Upper lobe of right lung (tissue), 1 donor: Measurements from ENCODE around the gene KCNT1. TPM values are rescaled to one million over a fixed set of nuclear protein-coding genes. Genes with fewer than 3 reads are reported as not detected.

Experiments
- ATAC-seq: fragments of 200-7000 bp; cut with Tn5 transposase; one replicate; pipeline ENCODE4 v1.9.1; 2020; ENCODE audit warnings: mild to moderate bottlenecking, moderate library complexity
- DNase-seq: peaks from one replicate; pipeline ENCODE4 v3.0.0-alpha.2; 2020
- H3K27ac ChIP-seq: fragments of 200-600 bp; one replicate; pipeline ENCODE4 v1.8.0; 2022
- H3K27me3 ChIP-seq: fragments of 200-600 bp; one replicate; pipeline ENCODE4 v1.8.0; 2022; ENCODE audit warnings: mild to moderate bottlenecking
- H3K36me3 ChIP-seq: fragments of 200-600 bp; one replicate; pipeline ENCODE4 v1.8.0; 2022
- H3K4me1 ChIP-seq: fragments of 200-600 bp; one replicate; pipeline ENCODE4 v1.8.0; 2022
- H3K4me3 ChIP-seq: fragments of 200-600 bp; one replicate; pipeline ENCODE4 v1.8.0; 2022; ENCODE audit warnings: mild to moderate bottlenecking
- H3K9me3 ChIP-seq: fragments of 200-600 bp; one replicate; pipeline ENCODE4 v1.8.0; 2022
- CTCF ChIP-seq: fragments of 200-600 bp; IDR thresholded peaks from one replicate; pipeline ENCODE4 v1.8.0; 2022; ENCODE audit warnings: antibody characterized with exemption
- intact Hi-C: fragments of 100-400 bp; cut with DNase I; formaldehyde crosslinking; loops from one replicate; pipeline ENCODE4 v1.11.0; 2022
- total RNA-seq: library from RNA; stranded (reverse); fragmentation: NEBNext Ultra II Directional; extraction: Animal tissue kit (Norgen Biotek cat#: 25700); gene quantifications from one replicate; pipeline ENCODE4 v1.2.1, GENCODE V29; 2021
- donor health status: DM: no; HTN: yes; CAD: no; lungs with severe emphysema.

Gene KCNT1
- total RNA-seq, 1 donor from 2014 or later = 0.29 TPM

- H3K36me3 ChIP-seq = no peaks in the 10 kb centered on the region
- no peak for ATAC-seq
- H3K27me3 ChIP-seq = peaks cover 38% of the 10 kb centered on the region
- H3K27ac ChIP-seq = no peak overlapping the region
- H3K9me3 ChIP-seq = no peaks in the 10 kb centered on the region
- no peak for TF ChIP-seq CTCF
- DNase-seq = no peak
- no peak overlapping the region for H3K4me3 ChIP-seq
- H3K4me1 ChIP-seq = no peaks in the 10 kb centered on the region
- intact Hi-C loops = no loop called here
Measured at GRCh38 chr9:135683401-135684034, 18.5 kb upstream of the KCNT1 start.

GRCh38 chr9:135684691-135685090 is 17.3 kb upstream of the KCNT1 start:
- peaks cover 38% of the 10 kb centered on the region for H3K27me3 ChIP-seq
- H3K36me3 ChIP-seq = no peaks in the 10 kb centered on the region
- no peak overlapping the region for H3K27ac ChIP-seq
- ATAC-seq (no peak), DNase-seq (no peak)
- H3K4me1 ChIP-seq = no peaks in the 10 kb centered on the region
- intact Hi-C loops = no loop called here
- TF ChIP-seq CTCF = no peak
- no peaks in the 10 kb centered on the region for H3K9me3 ChIP-seq
- H3K4me3 ChIP-seq = no peak overlapping the region

GRCh38 chr9:135687216-135687615 is 14.8 kb upstream of the KCNT1 start:
- no peaks in the 10 kb centered on the region for H3K9me3 ChIP-seq
- no peak for TF ChIP-seq CTCF
- H3K27ac ChIP-seq = no peak overlapping the region
- no peak overlapping the region for H3K4me3 ChIP-seq
- intact Hi-C loops = no loop called here
- H3K27me3 ChIP-seq = peaks cover 22% of the 10 kb centered on the region
- no peak for ATAC-seq
- no peaks in the 10 kb centered on the region for H3K36me3 ChIP-seq
- H3K4me1 ChIP-seq = no peaks in the 10 kb centered on the region
- DNase-seq = no peak

GRCh38 chr9:135689011-135689410 is 13.0 kb upstream of the KCNT1 start:
- ATAC-seq = no peak
- no peak for DNase-seq
- Histone ChIP-seq H3K4me1 (no peaks in the 10 kb centered on the region), H3K4me3 (no peak overlapping the region), H3K27me3 (peaks cover 10% of the 10 kb centered on the region), H3K9me3 (no peaks in the 10 kb centered on the region), H3K27ac (no peak overlapping the region), H3K36me3 (no peaks in the 10 kb centered on the region)
- intact Hi-C loops = no loop called here
- TF ChIP-seq CTCF = no peak

DNA sequence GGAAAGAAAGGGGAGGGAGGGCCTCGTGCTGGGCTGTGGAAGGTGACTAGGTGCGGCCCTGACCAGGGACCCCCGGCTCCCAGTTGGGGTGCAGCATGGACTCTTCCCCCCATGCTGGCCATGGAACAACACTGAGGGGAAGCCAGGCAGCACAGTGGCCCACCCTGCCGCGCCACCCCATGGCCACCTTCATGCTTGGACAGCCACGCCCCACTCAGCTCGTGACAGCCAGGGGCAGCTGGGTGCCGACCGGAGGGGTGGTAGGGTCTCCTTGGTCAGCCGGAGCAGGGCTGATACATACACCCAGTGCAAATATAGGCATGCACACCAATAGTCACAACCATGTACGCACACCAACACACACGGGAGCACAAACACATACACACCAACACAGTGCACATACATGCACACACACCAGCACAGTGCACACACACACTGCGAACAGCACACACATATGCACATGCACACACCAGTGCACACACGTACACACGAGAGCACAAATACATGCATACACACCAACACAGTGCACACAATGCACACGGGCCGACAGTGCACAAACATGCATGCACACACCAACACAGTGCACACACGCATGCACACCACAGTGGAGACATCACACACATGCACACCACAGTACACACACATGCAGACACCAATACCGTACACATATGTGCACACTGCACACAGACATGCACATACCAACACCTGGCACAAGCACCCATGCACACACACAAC is 11.0 kb upstream of the KCNT1 start:
- intact Hi-C loops = no loop called here
- no peak overlapping the region for H3K27ac ChIP-seq
- DNase-seq (no peak), ATAC-seq (no peak)
- H3K9me3 ChIP-seq = no peaks in the 10 kb centered on the region
- no peak for TF ChIP-seq CTCF
- no peak overlapping the region for H3K4me3 ChIP-seq
- no peaks in the 10 kb centered on the region for H3K36me3 ChIP-seq
- H3K27me3 ChIP-seq = peaks cover 6% of the 10 kb centered on the region
- no peaks in the 10 kb centered on the region for H3K4me1 ChIP-seq
